Thyroid gland (tissue), 4 donors: ENCODE measurements around the gene MEGF10.

ENCODE experiments used
- POLR2A ChIP-seq, 2 donors: fragments of 450-650 bp; IDR thresholded peaks; one replicate each; pipeline ENCODE4 v1.6.1; 2017; ENCODE audit warnings: antibody characterized with exemption in 2 of 2, mild to moderate bottlenecking in 2 of 2, moderate library complexity in 1 of 2
- TF ChIP-seq, protein P1 (sequence below), 6 experiments: fragments of 200-600 bp in 3 of 6; fragments of 450-650 bp in 3 of 6; sonication (generic) in 3 of 6; IDR thresholded peaks; one replicate each; pipeline ENCODE4 v1.5.1; 2016 to 2019; ENCODE audit warnings: antibody characterized with exemption in 6 of 6, mild to moderate bottlenecking in 2 of 6, inconsistent platforms in 1 of 6, moderate library complexity in 1 of 6

DNA sequence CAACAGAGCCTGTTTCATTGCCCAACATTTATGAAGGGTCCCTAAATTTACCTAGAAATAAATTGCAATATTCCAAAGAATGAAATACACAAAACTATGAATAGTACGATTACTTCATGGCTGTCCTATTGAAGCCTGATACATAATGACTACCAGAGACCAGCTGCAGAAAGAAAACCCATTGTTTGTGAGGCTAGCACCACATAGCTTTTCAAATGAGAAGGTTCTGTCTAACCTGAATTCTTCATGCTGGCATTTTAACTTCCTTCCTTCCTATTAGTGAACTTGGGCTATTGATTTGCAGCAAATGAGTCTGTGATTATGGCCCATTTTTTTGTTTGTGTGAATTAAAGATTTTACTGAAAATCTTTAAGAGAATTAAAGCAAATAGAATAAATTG, 47.3 kb downstream of the MEGF10 start:
- no peak for TF ChIP-seq POLR2A (IDR thresholded peaks at IDR 0.05)
- TF ChIP-seq, protein P1, sequence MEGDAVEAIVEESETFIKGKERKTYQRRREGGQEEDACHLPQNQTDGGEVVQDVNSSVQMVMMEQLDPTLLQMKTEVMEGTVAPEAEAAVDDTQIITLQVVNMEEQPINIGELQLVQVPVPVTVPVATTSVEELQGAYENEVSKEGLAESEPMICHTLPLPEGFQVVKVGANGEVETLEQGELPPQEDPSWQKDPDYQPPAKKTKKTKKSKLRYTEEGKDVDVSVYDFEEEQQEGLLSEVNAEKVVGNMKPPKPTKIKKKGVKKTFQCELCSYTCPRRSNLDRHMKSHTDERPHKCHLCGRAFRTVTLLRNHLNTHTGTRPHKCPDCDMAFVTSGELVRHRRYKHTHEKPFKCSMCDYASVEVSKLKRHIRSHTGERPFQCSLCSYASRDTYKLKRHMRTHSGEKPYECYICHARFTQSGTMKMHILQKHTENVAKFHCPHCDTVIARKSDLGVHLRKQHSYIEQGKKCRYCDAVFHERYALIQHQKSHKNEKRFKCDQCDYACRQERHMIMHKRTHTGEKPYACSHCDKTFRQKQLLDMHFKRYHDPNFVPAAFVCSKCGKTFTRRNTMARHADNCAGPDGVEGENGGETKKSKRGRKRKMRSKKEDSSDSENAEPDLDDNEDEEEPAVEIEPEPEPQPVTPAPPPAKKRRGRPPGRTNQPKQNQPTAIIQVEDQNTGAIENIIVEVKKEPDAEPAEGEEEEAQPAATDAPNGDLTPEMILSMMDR (IDR thresholded peaks at IDR 0.05), result no peak
